ENCODE data around the gene ARHGAP27.

- TF ChIP-seq CTCF (IDR thresholded peaks at IDR 0.05) = no peak
- no peak for TF ChIP-seq SIN3A (IDR thresholded peaks at IDR 0.05; ENCODE audit: borderline replicate concordance, insufficient read depth, low read depth, low read length)
Measured at GRCh38 chr17:45389354-45389753, 43.3 kb downstream of the ARHGAP27 start.
